Stimulated activated naive CD8-positive, alpha-beta T cell treated with anti-CD3 and anti-CD28 coated beads, Interleukin-15, Interleukin-2, amounts not matched to agents 100 ng/mL and 50 ng/mL, for 24 hours (primary cell): ENCODE data around the gene MANSC1.
A peak's percentile ranks its signal among the peaks of the same experiment; 100 is the strongest.

Experiments
- H3K27ac Mint-ChIP-seq: one replicate; pipeline ENCODE4 v1.8.0; 2021; ENCODE audit warnings: mild to moderate bottlenecking, mixed read lengths
- H3K27me3 Mint-ChIP-seq: one replicate; pipeline ENCODE4 v1.8.0; 2021; ENCODE audit warnings: mixed read lengths
- H3K36me3 Mint-ChIP-seq: one replicate; pipeline ENCODE4 v1.8.0; 2021; ENCODE audit warnings: low read depth, mixed read lengths
- H3K4me1 Mint-ChIP-seq: one replicate; pipeline ENCODE4 v1.8.0; 2021; ENCODE audit warnings: low read depth, mixed read lengths
- H3K4me3 Mint-ChIP-seq: one replicate; pipeline ENCODE4 v1.8.0; 2021; ENCODE audit warnings: mild to moderate bottlenecking, mixed read lengths
- H3K9me3 Mint-ChIP-seq: one replicate; pipeline ENCODE4 v1.8.0; 2021; ENCODE audit warnings: mixed read lengths

Gene MANSC1

GRCh38 chr12:12349711-12350665 lies at the start of gene MANSC1:
Gene MANSC1 (minus strand): TSS chr12:12350242. CDS start chr12:12343314, 6,928 bp downstream.
- no peaks in the 10 kb centered on the region for H3K9me3 Mint-ChIP-seq
- peaks cover 18% of the 10 kb centered on the region for H3K4me1 Mint-ChIP-seq
- peak within 1 kb of the TSS; percentile 49 for H3K27ac Mint-ChIP-seq
- H3K27me3 Mint-ChIP-seq = no peaks in the 10 kb centered on the region
- peak within 1 kb of the TSS; percentile 69 for H3K4me3 Mint-ChIP-seq
- no peaks in the 10 kb centered on the region for H3K36me3 Mint-ChIP-seq

GRCh38 chr12:12399161-12399560 lies 49.1 kb upstream of the MANSC1 start:
- peaks cover 47% of the 10 kb centered on the region for H3K36me3 Mint-ChIP-seq
- H3K9me3 Mint-ChIP-seq = peaks cover 7% of the 10 kb centered on the region
- H3K27me3 Mint-ChIP-seq = no peaks in the 10 kb centered on the region
- peaks cover 48% of the 10 kb centered on the region for H3K4me1 Mint-ChIP-seq
- H3K4me3 Mint-ChIP-seq = no peak overlapping the region
- H3K27ac Mint-ChIP-seq = peak overlapping the region; percentile 50

GRCh38 chr12:12398026-12398859 lies 48.2 kb upstream of the MANSC1 start:
- Mint-ChIP-seq H3K36me3 (peaks cover 39% of the 10 kb centered on the region), H3K4me3 (no peak overlapping the region), H3K27ac (no peak overlapping the region), H3K27me3 (no peaks in the 10 kb centered on the region), H3K9me3 (peaks cover 7% of the 10 kb centered on the region), H3K4me1 (peaks cover 39% of the 10 kb centered on the region)

- Mint-ChIP-seq H3K27ac (no peak overlapping the region), H3K36me3 (peaks cover 37% of the 10 kb centered on the region), H3K4me1 (peaks cover 34% of the 10 kb centered on the region), H3K9me3 (peaks cover 7% of the 10 kb centered on the region), H3K4me3 (no peak overlapping the region), H3K27me3 (no peaks in the 10 kb centered on the region)
These were observed 47.1 kb upstream of the MANSC1 start for GRCh38 chr12:12397184-12397583.

GRCh38 chr12:12396694-12397093 lies 46.7 kb upstream of the MANSC1 start:
- Mint-ChIP-seq H3K27me3 (no peaks in the 10 kb centered on the region), H3K9me3 (peaks cover 7% of the 10 kb centered on the region), H3K27ac (no peak overlapping the region), H3K36me3 (peaks cover 35% of the 10 kb centered on the region), H3K4me1 (peaks cover 31% of the 10 kb centered on the region), H3K4me3 (no peak overlapping the region)

- H3K4me1 Mint-ChIP-seq = peaks cover 14% of the 10 kb centered on the region
- H3K9me3 Mint-ChIP-seq = no peaks in the 10 kb centered on the region
- H3K4me3 Mint-ChIP-seq = no peak overlapping the region
- H3K27me3 Mint-ChIP-seq = no peaks in the 10 kb centered on the region
- H3K27ac Mint-ChIP-seq = no peak overlapping the region
- H3K36me3 Mint-ChIP-seq = peaks cover 46% of the 10 kb centered on the region
These were observed 43.1 kb upstream of the MANSC1 start for GRCh38 chr12:12393171-12393570.

GRCh38 chr12:12392413-12392812 lies 42.4 kb upstream of the MANSC1 start:
- Mint-ChIP-seq H3K27ac (no peak overlapping the region), H3K36me3 (peaks cover 50% of the 10 kb centered on the region), H3K27me3 (no peaks in the 10 kb centered on the region), H3K9me3 (no peaks in the 10 kb centered on the region), H3K4me1 (peaks cover 19% of the 10 kb centered on the region), H3K4me3 (no peak overlapping the region)

GRCh38 chr12:12387501-12387900 lies 37.5 kb upstream of the MANSC1 start:
- Mint-ChIP-seq H3K4me3 (no peak overlapping the region), H3K27me3 (no peaks in the 10 kb centered on the region), H3K36me3 (peaks cover 71% of the 10 kb centered on the region), H3K27ac (peak overlapping the region; percentile 81), H3K9me3 (peaks cover 4% of the 10 kb centered on the region), H3K4me1 (peaks cover 56% of the 10 kb centered on the region)

- H3K27ac Mint-ChIP-seq = peak overlapping the region; percentile 89
- no peaks in the 10 kb centered on the region for H3K27me3 Mint-ChIP-seq
- peaks cover 76% of the 10 kb centered on the region for H3K36me3 Mint-ChIP-seq
- H3K9me3 Mint-ChIP-seq = peaks cover 13% of the 10 kb centered on the region
- peak overlapping the region; percentile 4 for H3K4me3 Mint-ChIP-seq
- H3K4me1 Mint-ChIP-seq = peaks cover 75% of the 10 kb centered on the region
These were observed 34.7 kb upstream of the MANSC1 start for GRCh38 chr12:12384571-12385340.

- H3K27ac Mint-ChIP-seq = no peak overlapping the region
These were observed 31.9 kb upstream of the MANSC1 start for GRCh38 chr12:12381982-12382381.

GRCh38 chr12:12380949-12381593 lies 31.0 kb upstream of the MANSC1 start:
- peaks cover 81% of the 10 kb centered on the region for H3K4me1 Mint-ChIP-seq
- peaks cover 67% of the 10 kb centered on the region for H3K36me3 Mint-ChIP-seq
- no peaks in the 10 kb centered on the region for H3K27me3 Mint-ChIP-seq
- peaks cover 13% of the 10 kb centered on the region for H3K9me3 Mint-ChIP-seq
- peak overlapping the region; percentile 45 for H3K27ac Mint-ChIP-seq
- no peak overlapping the region for H3K4me3 Mint-ChIP-seq

More at GRCh38 chr12:12381982-12382381, 31.9 kb upstream of the MANSC1 start:
- Mint-ChIP-seq H3K36me3 (peaks cover 68% of the 10 kb centered on the region), H3K27me3 (no peaks in the 10 kb centered on the region), H3K4me3 (no peak overlapping the region), H3K9me3 (peaks cover 13% of the 10 kb centered on the region), H3K4me1 (peaks cover 81% of the 10 kb centered on the region)

- Mint-ChIP-seq H3K36me3 (peaks cover 63% of the 10 kb centered on the region), H3K4me1 (peaks cover 71% of the 10 kb centered on the region), H3K4me3 (peak overlapping the region; percentile 2), H3K27me3 (no peaks in the 10 kb centered on the region), H3K27ac (peak overlapping the region; percentile 89), H3K9me3 (peaks cover 13% of the 10 kb centered on the region)
These were observed 30.0 kb upstream of the MANSC1 start for GRCh38 chr12:12379831-12380730.

GRCh38 chr12:12378616-12379015 lies 28.6 kb upstream of the MANSC1 start:
- Mint-ChIP-seq H3K4me1 (peaks cover 57% of the 10 kb centered on the region), H3K4me3 (no peak overlapping the region), H3K36me3 (peaks cover 50% of the 10 kb centered on the region), H3K9me3 (peaks cover 11% of the 10 kb centered on the region), H3K27me3 (no peaks in the 10 kb centered on the region), H3K27ac (peak overlapping the region; percentile 43)
